HG02852 (cell line): ENCODE data around the gene PCDHGC4.
A peak's percentile ranks its signal among the peaks of the same experiment; 100 is the strongest.

Source experiments
- ATAC-seq: cut with Tn5 transposase; IDR thresholded peaks from one replicate; pipeline ENCODE4 v1.9.1; 2021; ENCODE audit warnings: mild to moderate bottlenecking, moderate library complexity; ENCODE audit not compliant: unreplicated experiment

The PCDHGC4 gene

GRCh38 chr5:141484641-141485311 lies at the start of gene PCDHGC4:
Gene PCDHGC4 (plus strand): TSS chr5:141485030. CDS start chr5:141485174, 144 bp downstream.
- no peak for ATAC-seq

GRCh38 chr5:141437221-141437620 lies 47.6 kb upstream of the PCDHGC4 start:
- ATAC-seq = no peak

GRCh38 chr5:141439411-141440141 lies 45.3 kb upstream of the PCDHGC4 start:
- no peak for ATAC-seq

- ATAC-seq = no peak
These were observed 44.5 kb upstream of the PCDHGC4 start for GRCh38 chr5:141440341-141440740.

- no peak for ATAC-seq
These were observed 43.2 kb upstream of the PCDHGC4 start for GRCh38 chr5:141441571-141442170.

- ATAC-seq = no peak
These were observed 19.5 kb upstream of the PCDHGC4 start for GRCh38 chr5:141465351-141465750.

- peak; percentile 97 for ATAC-seq
These were observed 9.2 kb upstream of the PCDHGC4 start, which contains the start of gene PCDHGC3 for GRCh38 chr5:141475625-141476131. Gene PCDHGC3 (plus strand): TSS chr5:141475966. CDS start chr5:141476117, 151 bp downstream.

GRCh38 chr5:141476132-141476911 lies 8.5 kb upstream of the PCDHGC4 start:
- peak; percentile 26 for ATAC-seq

GRCh38 chr5:141477044-141477575 lies 7.7 kb upstream of the PCDHGC4 start:
- no peak for ATAC-seq

- no peak for ATAC-seq
These were observed 7.0 kb upstream of the PCDHGC4 start for GRCh38 chr5:141477815-141478214.

- no peak for ATAC-seq
These were observed 6.4 kb upstream of the PCDHGC4 start for GRCh38 chr5:141478321-141478945.

GRCh38 chr5:141479776-141480175 lies 5.1 kb upstream of the PCDHGC4 start:
- ATAC-seq = no peak

- ATAC-seq = no peak
These were observed 928 bp upstream of the PCDHGC4 start for GRCh38 chr5:141483902-141484301.

GRCh38 chr5:141484310-141484640 lies 555 bp upstream of the PCDHGC4 start:
- no peak for ATAC-seq

- ATAC-seq = no peak
These were observed 658 bp downstream of the PCDHGC4 start for GRCh38 chr5:141485321-141486055.

- no peak for ATAC-seq
These were observed 1.3 kb downstream of the PCDHGC4 start for GRCh38 chr5:141486091-141486490.

GRCh38 chr5:141487131-141487530 lies 2.3 kb downstream of the PCDHGC4 start:
- no peak for ATAC-seq

GRCh38 chr5:141488591-141489561 lies 4.0 kb downstream of the PCDHGC4 start, which contains the start of gene PCDHGC5:
Gene PCDHGC5 (plus strand): TSS chr5:141489081. CDS start chr5:141489241, 160 bp downstream.
- ATAC-seq = no peak
